22Rv1 (cell line): ENCODE data around the gene GPNMB.

Experiments
- ZFX ChIP-seq: fragments of 450-650 bp; IDR thresholded peaks from 2 replicates; pipeline ENCODE4 v1.6.1; 2017; ENCODE audit warnings: antibody characterized with exemption, borderline replicate concordance
- TF ChIP-seq, protein P1 (sequence below): fragments of 450-650 bp; IDR thresholded peaks from 2 replicates; pipeline ENCODE4 v1.5.1; 2017; ENCODE audit warnings: mild to moderate bottlenecking

DNA sequence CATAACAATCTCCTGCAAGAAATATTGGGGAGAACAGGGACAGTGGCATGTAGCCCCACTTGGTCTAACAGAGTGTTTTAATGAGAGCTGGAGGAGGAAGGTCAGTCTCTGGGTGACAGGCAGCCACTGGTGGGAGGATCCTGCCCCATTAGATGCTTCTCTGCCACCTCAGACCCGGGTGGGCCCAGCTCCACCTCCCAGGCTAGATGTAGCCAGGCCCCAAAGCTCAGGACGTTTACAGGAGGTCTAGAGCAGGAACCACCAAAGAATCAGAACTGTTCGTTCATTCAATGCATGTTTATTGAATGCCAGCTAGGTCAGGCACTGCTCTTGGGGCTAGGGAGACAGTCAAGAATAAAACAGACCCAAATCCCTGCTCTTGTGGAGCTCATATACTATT is 28.4 kb upstream of the GPNMB start:
- TF ChIP-seq, protein P1, sequence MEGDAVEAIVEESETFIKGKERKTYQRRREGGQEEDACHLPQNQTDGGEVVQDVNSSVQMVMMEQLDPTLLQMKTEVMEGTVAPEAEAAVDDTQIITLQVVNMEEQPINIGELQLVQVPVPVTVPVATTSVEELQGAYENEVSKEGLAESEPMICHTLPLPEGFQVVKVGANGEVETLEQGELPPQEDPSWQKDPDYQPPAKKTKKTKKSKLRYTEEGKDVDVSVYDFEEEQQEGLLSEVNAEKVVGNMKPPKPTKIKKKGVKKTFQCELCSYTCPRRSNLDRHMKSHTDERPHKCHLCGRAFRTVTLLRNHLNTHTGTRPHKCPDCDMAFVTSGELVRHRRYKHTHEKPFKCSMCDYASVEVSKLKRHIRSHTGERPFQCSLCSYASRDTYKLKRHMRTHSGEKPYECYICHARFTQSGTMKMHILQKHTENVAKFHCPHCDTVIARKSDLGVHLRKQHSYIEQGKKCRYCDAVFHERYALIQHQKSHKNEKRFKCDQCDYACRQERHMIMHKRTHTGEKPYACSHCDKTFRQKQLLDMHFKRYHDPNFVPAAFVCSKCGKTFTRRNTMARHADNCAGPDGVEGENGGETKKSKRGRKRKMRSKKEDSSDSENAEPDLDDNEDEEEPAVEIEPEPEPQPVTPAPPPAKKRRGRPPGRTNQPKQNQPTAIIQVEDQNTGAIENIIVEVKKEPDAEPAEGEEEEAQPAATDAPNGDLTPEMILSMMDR: no peak
- TF ChIP-seq ZFX: no peak
